Measurements from ENCODE around the gene PREX1.
A peak's percentile ranks its signal among the peaks of the same experiment; 100 is the strongest.

Gene PREX1

DNA sequence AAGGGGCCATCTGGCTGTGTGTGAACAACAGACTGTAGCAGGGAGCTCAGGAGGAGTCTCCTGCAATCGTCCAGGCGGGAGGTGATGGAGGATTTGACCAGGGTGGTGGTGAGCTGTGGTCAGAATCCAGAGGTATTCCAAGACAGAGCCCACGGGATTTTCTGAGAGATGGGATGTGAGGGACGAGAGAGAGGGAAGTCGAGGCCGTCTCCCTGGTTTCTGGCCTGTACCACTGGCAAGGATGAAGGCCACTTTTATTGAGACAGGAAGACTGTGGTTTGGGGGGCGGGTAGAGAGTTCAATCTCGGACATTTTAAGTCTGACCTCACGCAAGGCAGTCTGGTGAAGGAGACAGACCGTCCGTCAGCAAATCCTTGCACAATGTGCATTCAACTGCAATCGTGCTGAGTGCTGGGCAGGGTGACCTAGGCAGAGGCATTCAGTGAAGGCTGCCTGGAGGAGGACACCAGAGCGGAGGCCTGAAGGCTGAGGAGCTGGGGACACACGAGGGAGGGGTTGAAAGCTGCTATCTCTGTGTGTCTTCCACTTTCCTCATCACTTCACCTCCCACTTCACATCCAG is 53.9 kb downstream of the PREX1 start:
- DNase-seq = peak; percentile 80 to 87

DNA sequence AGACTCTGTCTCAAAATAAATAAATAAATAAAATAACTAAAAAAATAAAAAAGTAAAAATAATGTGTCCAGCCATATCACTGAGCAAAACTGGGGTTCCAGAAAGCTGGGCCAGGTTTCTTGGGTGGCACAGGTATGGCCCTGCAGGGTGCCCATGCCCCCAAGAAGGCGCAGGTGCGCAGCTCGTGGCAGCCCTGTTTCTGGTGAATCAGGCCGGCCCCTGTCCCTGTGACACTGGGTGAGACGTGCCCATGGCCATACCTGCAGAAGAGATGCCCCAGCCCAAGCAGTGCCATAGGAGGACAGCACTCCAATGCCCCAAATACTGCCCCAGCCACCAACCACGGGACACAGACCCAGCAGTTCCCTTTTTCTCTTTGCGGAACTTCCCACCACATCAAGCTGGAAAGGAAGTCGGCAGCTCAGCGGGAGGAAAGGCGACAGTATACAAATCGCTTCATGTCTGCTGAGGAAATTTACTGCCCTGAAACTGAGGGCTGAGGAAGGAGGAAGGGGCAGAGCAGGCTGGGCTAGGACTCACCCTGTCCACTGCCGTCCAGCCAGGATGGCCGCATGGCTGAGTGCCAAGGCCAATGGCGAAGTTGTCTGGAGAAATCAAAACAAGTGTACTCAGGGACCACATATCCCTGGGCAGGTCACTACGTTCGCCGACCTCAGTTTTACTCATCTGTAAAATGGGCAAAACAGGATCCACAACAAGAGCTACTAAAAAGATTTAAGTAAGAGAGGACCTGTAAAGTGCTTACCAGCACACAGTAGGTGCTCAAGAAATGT is 55.4 kb downstream of the PREX1 start:
- DNase-seq = peak; percentile 92 to 93

DNA sequence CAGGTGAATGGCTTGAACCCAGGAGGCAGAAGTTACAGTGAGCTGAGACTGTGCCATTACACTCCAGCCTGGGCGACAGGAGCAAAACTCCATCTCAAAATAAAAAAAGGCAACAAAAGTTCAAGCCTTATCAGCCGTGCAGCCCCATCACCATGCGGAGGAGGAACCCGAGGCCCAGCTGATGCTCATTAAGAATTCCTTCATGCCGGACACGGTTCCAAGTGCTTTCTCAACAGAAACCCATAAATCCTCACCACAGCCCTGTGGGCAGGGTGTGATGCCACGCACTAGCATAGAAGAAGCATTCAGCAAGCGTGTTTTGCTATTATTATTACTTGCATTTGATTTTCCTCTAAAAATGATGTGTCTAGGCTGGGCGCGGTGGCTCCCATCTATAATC is 56.3 kb downstream of the PREX1 start:
- DNase-seq = no peak

DNA sequence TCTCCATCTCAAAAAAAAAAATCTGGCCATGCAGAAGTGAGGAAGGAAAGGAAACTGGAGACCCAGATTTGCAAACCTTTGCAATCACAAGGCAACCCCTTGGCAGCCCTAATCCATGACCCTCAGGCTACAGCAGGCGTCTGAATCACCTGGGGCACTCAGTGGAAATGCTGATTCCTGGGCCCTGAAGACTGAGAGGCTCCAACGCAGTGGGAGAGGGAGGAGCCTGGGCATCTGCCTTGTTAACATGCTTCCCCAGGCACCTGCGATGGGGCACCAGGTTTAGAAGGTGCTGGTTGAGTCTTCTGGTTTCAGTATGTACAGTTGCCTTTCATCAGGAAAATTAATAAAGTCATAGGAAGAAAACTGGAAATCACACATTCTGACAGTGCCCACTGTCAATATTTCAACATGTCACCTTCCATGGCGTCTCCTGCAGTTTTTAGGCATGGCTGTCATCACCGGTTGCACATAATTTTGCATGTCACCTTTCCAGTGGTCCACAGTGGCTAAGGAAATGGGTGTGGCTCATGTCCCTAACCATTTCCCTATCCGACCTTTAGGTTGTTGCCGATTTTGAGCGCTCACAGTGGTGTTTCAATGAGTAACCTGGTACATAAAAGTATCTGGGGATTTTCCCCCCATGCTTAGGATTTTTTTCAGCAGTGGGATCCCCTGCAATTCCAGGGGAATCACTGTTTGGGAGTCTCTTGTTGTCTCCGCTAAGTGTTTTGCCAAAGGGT is 56.9 kb downstream of the PREX1 start:
- no peak for DNase-seq

DNA sequence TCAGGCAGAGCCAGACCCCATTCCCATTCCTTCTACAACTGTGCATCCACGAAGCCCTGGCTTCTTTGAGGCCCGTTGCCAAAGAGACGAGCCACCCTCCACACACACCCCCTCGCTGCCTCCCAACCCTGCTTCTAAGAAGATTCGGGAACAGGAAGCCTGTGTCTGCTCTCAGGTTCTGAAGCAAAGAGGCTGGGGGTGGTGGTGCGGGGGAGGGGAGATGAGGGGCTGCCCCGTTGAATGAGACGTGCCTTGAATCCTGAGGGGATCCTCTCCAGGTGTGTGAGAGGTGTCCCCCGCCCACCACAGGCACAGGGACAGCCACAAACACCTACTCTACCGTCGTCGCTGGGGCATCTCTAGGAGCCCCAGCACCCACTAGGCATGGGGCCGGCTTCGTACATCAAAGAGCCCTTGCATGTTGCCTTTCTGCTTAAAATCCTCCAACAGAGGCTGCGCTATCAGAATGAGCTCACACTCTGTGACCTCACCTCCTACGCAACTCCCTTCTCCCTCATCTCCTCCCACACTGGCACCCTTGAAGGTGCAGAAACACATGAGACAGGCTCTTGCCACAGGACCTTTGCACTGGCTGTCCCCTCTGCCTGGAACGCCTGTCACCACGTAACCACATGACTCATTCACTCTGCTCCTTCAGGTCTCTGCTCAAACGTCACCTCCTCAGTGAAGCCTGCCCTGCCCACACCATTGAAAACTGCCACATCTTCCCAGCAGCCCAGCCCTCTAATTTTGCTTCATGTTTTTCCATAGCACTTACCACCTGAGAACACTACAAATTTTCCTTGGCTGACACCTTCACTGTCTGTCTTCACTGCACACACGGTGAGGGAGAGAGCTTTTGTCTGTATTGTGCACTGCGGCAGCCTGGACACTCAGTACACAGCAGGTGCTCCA is 58.5 kb downstream of the PREX1 start:
- DNase-seq = peak; percentile 78 to 90

DNA sequence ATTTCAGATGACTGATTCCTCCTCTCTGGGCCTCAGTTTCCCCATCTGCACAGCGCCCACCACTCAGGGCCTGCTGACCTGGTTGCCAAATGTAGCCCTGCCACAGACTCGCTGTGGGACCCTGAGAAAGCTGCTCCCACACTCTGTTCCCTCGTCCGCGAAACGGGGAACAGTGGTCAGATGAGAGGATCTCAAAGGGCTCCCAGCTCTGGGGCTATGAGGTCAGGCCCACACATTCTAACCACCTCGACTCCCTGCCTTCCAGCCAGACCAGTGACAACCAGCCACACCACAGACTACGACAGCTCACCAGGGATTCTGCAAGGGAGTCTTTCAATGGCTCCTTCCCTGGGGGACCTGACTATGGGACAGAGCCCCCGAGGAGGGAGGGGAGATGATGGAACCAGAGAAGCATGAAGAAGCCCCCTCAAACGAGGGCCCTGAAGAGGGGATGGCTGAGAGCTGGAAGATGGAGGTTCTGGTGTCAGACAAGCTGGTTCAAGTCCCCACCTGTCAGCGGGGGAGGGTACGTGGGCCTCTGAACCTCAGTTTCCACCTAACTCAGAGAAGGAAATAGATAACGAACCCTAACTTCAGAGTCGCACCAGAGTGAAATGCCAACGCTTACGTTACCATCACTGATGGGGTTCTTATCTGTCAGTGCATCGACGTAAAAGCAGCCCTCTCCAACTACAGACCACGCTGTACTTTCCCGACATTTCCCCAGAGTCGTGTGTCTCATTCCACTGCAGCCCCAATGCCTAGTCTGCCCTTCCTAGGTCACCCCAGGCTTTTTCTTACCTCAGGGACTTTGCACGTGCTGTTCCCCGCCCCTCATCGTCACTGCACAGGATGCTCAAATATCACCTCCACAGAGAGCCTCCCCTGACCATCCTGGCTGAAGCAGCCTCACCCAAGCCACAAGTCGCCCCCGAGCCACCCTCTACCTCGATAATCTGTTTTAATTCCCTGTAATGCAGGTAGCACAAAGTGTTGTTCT is 60.5 kb downstream of the PREX1 start:
- DNase-seq = no peak

DNA sequence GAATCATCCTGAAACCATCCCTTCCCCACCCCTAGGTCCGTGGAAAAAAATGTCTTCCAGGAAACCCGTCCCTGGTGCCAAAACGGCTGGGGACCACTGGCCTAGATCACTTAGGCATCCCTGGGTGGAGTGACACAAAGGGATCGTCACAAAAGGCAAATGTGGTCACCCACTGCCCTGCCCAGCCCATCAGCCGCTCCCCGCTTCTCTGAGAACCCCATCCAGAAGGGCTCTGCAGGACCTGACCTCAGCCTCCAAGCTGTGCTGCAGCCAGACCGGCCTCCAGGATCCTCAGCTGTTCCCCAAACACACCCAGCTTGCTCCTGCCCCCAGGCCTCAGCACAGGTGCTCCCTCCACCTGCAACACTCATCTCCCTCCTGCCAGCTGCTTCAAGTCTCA is 61.6 kb downstream of the PREX1 start:
- no peak for DNase-seq

DNA sequence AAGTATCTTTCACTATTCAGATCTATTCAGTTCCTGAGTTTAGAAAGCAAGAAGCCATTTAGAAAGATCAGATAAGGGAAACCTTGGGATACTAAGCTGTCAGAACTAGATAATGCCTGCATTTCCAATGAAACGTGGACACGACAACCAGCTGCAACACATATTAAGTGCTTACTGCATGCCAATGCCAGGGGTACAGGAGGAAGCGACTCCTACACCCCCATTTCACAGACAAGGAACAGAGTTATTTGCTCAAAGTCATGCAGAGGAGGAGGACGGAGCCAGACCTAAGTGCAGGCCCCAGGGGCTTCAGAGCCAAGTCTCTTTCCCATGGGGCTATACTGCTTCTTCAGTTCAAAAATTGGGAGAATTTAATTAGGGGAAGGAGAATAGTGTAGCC is 62.4 kb downstream of the PREX1 start:
- DNase-seq = no peak

DNA sequence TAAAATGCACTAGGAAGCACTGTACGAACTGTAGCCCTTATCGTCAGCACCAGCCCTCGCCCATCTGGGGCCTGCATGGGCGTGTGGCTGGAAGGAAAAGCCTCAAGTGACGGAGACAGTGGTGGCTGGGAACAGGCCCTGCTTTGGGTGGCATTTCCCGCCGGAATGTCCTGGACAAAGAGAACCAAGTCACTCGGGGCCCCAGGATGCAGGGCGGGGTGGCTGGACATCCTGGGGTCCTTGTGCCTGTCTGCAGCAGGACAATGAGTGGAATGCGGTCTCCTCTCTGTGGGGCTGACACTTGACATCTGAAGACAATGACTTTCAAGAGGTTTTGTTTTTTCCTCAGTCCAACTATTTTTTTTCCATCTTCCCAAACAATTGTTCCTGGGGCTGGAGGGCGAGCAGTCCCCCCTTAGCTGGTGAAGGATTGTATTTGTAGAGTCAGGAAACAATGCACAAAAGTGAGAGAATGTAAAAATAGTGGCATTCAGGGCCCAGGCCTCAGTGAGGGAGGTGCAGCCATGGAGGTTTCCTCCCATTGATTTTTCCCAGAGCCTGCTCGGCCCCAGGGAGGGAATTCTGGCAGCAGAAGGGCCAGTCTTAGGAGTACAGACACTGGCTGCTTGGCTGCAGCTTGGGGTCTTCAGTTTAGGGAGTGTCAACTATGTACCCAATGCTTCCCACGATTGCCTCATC is 64.4 kb downstream of the PREX1 start:
- DNase-seq = no peak

DNA sequence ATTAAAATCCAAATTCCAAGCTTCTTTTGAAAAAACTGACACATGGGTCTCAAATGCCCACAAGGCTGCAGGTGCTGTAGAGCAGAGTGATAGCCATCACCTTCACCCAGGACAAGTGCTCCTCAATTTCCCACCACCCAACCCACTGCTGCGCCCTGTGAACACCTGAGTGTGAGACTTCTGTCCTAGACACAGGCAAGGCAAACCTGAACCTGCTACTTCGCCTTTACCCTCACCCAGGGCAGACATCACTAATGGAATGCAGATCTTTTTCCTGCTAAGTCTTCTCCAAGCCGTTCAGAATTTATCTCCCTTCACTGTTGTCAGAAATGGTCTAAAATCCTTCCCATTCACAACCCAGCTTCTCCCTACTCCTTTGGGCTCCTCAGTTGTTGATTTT is 65.9 kb downstream of the PREX1 start:
- DNase-seq = no peak

DNA sequence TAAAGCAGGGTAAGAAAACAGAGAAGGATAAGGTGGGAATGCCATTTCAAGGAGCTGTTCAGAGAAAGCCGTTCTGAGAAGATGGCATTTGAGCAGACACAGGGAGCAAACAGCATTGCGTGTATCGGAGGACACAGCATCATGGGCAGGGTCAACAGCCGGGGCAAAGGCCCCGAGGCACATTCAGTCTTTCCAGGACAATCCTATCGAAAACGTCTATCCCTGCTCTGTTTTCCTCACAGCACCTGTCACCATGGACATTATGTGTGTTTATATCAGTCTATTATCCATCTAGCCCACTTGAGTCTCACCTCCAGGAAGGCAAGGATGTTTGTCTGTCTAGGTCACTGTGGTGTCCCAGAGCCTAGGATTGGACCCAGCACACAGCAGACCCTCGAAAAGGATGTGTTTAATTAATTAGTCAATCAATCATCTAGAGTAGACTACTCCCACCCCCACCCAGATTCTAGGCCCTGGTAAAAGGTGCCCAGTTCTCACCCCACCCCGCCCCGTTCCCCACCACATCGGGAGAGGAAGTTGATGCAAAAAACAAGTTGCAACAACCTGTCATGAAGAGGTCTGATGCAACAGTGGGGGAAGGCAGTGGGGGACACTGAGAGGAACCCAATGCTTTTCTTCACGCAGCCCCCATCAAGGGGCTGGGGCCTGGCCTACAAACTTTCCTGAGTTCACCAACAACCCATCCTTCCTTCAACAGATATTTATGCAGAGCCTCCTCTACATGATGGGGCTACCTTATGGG is 66.6 kb downstream of the PREX1 start:
- peak; percentile 57 to 66 for DNase-seq

DNA sequence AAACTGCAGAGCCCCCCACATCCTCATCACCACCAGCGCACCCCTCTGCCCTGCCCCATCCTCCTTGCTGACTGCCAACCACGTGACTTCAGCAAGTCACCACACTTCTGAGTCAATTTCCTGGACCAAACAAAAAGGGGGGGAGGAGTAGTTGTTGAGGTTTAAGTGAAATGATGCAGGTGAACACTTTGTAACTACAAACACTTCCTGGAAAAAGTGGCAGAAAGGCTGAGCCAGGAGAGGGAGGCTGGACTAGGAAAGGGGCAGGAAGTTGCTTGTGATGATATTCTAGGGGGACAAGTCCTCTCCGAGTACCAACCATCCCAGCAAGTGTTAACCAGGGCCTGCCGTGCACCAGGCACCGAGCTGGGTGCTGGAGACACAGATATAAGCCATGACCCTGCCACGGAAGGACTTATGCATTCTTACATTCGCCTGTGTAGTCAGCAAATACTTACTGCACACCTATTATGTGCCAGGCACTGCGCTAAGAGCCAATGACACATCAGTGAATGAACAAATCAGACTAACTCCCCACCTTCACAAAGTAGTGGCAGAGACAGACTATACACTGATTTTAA is 67.3 kb downstream of the PREX1 start:
- peak in 1 of 2 donors; percentile 29 for DNase-seq

DNA sequence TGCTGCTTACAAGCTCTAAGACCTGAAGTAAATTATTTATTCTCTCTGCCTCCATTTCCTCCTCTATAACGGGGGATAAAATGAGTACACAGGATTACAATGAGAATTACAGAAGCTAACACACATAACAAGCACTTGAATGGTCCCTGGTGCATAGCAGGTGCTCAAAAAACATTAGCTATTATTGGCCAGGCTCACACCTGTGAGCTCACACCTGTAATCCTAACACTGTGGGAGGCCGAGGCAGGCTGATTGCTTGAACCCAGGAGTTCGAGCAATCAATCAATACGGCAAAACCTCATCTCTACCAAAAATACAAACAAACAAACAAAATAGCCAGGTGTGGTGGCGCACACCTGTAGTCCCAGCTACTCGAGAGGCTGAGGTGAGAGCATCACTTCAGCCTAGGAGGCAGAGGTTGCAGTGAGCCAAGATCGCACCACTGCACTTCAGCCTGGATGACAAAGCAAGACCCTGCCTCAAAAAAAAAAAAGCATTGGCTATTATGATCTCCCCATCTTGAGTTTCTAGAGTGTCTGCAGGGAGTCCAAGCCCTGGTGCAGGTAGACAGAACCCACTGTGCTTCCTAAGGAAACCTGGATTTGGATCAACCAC is 68.1 kb downstream of the PREX1 start:
- DNase-seq = no peak

DNA sequence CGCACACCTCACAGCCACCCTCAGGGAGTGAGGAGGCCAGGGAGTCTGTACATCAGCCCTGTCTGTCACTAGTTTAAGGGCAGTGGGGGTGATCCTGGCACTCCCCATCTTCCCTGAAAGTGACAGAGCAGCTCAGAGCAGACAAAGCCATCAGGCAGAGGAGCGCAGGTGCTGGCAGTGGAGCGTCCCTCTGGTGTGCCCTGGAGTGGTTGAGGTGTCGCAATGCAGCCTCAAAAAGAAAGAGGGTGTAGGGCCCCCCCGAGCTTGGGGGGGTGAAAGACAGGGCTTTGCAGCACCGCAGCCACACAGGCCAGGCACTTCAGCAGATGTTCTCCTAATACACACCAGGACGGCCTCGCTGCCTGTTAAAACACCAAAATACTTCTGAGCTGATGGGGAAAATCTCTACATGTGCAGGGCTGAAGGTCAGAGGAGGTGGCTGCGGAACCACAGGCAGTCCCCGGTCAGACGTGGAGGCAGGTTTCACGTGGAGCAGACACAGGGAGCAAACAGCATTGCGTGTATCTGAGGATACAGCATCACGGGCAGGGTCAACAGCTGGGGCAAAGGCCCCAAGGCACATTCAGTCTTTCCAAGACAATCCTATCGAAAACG is 69.5 kb downstream of the PREX1 start:
- no peak for DNase-seq

DNA sequence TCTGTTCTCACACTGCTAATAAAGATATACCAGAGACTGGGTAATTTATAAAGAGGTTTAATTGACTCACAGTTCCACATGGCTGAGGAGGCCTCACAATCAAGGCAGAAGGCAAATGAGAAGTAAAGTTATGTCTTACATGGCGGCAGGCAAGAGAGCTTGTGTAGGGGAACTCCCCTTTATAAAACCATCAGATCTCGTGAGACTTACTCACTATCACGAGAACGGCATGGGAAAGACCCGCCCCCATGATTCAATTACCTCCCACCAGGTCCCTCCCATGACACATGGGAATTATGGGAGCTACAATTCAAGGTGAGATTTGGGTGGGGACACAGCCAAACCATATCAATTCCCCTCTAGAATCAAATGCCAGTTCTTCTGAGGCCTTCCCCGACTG is 71.0 kb downstream of the PREX1 start:
- DNase-seq = peak in 1 of 2 donors; percentile 28

DNA sequence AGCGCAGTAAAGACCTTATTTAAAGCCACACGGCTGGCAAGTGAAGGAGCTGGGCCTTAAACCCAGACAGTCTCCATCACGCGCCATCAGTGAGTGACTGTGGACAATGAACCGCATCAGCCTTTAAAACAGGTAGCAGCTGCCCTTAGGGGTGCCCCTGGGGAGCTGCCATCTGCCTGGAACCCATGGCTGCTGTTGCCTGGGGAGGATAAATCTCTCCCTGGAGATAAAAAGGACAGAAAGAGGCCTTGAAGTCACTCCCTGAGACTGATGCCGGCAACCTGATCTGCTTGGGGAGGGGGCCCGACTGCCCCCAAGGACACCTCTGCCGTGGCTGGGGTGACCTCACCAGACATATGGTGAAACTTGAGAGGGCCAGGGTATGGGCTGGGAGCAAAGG is 73.5 kb downstream of the PREX1 start:
- DNase-seq = no peak

DNA sequence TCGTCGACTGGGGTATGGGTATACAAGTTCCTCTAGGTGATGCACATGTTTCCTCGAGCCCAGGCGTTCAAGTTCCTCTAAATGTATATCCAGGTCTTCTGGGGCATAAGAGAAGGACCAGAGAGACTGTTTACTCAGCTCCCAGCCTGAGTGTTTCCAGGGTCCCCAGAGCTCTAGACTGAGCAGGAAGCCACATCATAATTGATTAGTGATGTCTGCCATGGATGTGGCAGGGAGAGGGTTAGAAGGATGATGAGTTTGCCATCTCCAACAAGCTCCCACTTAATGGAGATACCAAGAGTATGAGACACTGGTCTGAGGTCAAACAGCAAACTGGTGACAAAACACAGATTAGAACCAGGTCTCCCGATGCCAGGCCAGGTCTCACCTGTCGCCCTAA is 74.8 kb downstream of the PREX1 start:
- no peak for DNase-seq

DNA sequence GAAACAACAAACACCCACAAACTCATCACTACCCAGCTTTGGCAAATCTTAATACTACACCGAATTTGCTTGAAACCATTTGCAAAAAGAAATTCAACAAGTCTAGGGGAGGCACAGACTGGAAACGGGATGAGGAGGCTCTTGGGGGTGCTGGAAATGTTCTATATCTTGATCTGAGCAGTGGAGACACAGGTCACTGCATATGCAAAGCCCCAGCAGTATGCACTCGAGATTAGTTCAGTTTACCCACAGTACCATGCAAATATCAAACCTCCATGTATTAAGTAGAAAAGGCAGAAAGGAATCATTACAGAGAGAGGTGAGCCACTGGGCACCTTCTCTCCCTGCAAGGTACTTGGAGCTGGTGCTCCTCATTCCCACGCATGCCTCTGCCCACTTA is 75.9 kb downstream of the PREX1 start:
- no peak for DNase-seq
